Upper lobe of left lung (tissue), 6 donors: Measurements from ENCODE around the gene MAP4K4. TPM values are rescaled to one million over a fixed set of nuclear protein-coding genes. Genes with fewer than 3 reads are reported as not detected.

Experiments used
- ATAC-seq, 2 donors: fragments of 200-7000 bp; cut with Tn5 transposase; one replicate each; pipeline ENCODE4 v1.9.1; 2022; ENCODE audit warnings: mild to moderate bottlenecking in 2 of 2, moderate library complexity in 2 of 2; ENCODE audit not compliant: low FRiP score in 2 of 2
- DNase-seq, 2 donors: peaks; one replicate each; pipeline ENCODE4 v3.0.0-alpha.2; 2019 to 2020
- H3K27ac ChIP-seq, 4 donors: fragments of 200-600 bp; sonication (generic); one replicate each; pipeline ENCODE4 v1.5.1; 2016 to 2019
- H3K27me3 ChIP-seq, 4 donors: fragments of 200-600 bp; sonication (generic); one replicate each; pipeline ENCODE4 v1.5.1; 2017 to 2019
- H3K36me3 ChIP-seq, 4 donors: fragments of 200-600 bp; sonication (generic); one replicate each; pipeline ENCODE4 v1.5.1; 2016 to 2019
- H3K4me1 ChIP-seq, 4 donors: fragments of 200-600 bp; sonication (generic); one replicate each; pipeline ENCODE4 v1.5.1; 2018 to 2019
- H3K4me3 ChIP-seq, 4 donors: fragments of 200-600 bp; sonication (generic); one replicate each; pipeline ENCODE4 v1.5.1; 2017 to 2019; ENCODE audit warnings: mild to moderate bottlenecking in 2 of 4, moderate library complexity in 1 of 4
- H3K9me3 ChIP-seq, 4 donors: fragments of 200-600 bp; sonication (generic); one replicate each; pipeline ENCODE4 v1.5.1; 2018 to 2019
- CTCF ChIP-seq, 6 experiments: fragments of 450-650 bp in 4 of 6; fragments of 200-600 bp in 2 of 6; sonication (generic) in 2 of 6; IDR thresholded peaks; one replicate each; pipeline ENCODE4 v1.5.1; 2016 to 2019; ENCODE audit warnings: antibody characterized with exemption in 6 of 6
- EP300 ChIP-seq, 4 donors: sonication (generic); formaldehyde crosslinking; IDR thresholded peaks; one replicate each; pipeline ENCODE4 v1.5.1; 2017; ENCODE audit warnings: antibody characterized with exemption in 4 of 4, control low read depth in 2 of 4
- POLR2A ChIP-seq, 4 donors: fragments of 450-650 bp; IDR thresholded peaks; one replicate each; pipeline ENCODE4 v1.5.1; 2016 to 2017; ENCODE audit warnings: antibody characterized with exemption in 4 of 4, mild to moderate bottlenecking in 2 of 4
- POLR2AphosphoS5 ChIP-seq, 2 donors: sonication (generic); formaldehyde crosslinking; IDR thresholded peaks; one replicate each; pipeline ENCODE4 v1.5.1; 2017; ENCODE audit warnings: antibody characterized with exemption in 2 of 2
- WGBS, 2 donors: methylation state at CpG; one replicate each; pipeline ENCODE4 v1.1.5; 2017 to 2018; 5-methylcytosine and 5-hydroxymethylcytosine counted together
- total RNA-seq, 6 donors: library from RNA; depleted of rRNA in 4 of 6; stranded (reverse); fragments of >200 nt in 4 of 6; gene quantifications; one replicate each; pipeline versions ENCODE4 v1.1.0 to v1.2.1, GENCODE V29; 2016 to 2021
- donor health status: DM: no; HTN: no; CAD: no; lungs with moderate emphysema.
- donor health status: DM: no; HTN: yes; CAD: no; lungs with severe emphysema.

Gene MAP4K4
- total RNA-seq, 6 donors from 2014 or later = 49.8 to 88.0 (median 56.4) TPM

- H3K9me3 ChIP-seq = no peaks in the 10 kb centered on the region
- no peak overlapping the region for H3K4me3 ChIP-seq
- peaks cover 0 to 4% (median 0%) of the 10 kb centered on the region in 4 donors for H3K36me3 ChIP-seq
- H3K27me3 ChIP-seq = no peaks in the 10 kb centered on the region
- TF ChIP-seq POLR2AphosphoS5 (IDR thresholded peaks at IDR 0.05) (no peak), EP300 (IDR thresholded peaks at IDR 0.05) (no peak), CTCF (IDR thresholded peaks at IDR 0.05) (no peak), POLR2A (IDR thresholded peaks at IDR 0.05) (no peak)
- ATAC-seq (no peak), DNase-seq (no peak)
- no peak overlapping the region for H3K27ac ChIP-seq
- WGBS, 2 donors = 78 to 81% methylated on average over 1 of the region's 1 CpG
- peaks cover under 1 to 6% (median 4%) of the 10 kb centered on the region in 4 donors for H3K4me1 ChIP-seq
Measured at GRCh38 chr2:101788565-101788964, 91.1 kb downstream of the MAP4K4 start.

- ATAC-seq = no peak
- TF ChIP-seq EP300 (IDR thresholded peaks at IDR 0.05) (no peak), POLR2A (IDR thresholded peaks at IDR 0.05) (no peak), CTCF (IDR thresholded peaks at IDR 0.05) (no peak), POLR2AphosphoS5 (IDR thresholded peaks at IDR 0.05) (no peak)
- Histone ChIP-seq H3K27ac (no peak overlapping the region), H3K27me3 (no peaks in the 10 kb centered on the region), H3K4me3 (no peak overlapping the region), H3K36me3 (peaks cover 0 to 4% (median 0%) of the 10 kb centered on the region in 4 donors), H3K4me1 (peaks cover 4 to 11% (median 8%) of the 10 kb centered on the region in 4 donors), H3K9me3 (no peaks in the 10 kb centered on the region)
- 85 to 89% methylated on average over 4 of the region's 4 CpGs for WGBS, 2 donors
- no peak for DNase-seq
Measured at GRCh38 chr2:101788995-101789970, 91.8 kb downstream of the MAP4K4 start.

- H3K27ac ChIP-seq = peak overlapping the region in 1 of 4 donors; percentile 33
- 76 to 83% methylated on average over 5 of the region's 5 CpGs for WGBS, 2 donors
- peak in 1 of 2 donors; percentile 36 for ATAC-seq
- no peaks in the 10 kb centered on the region for H3K9me3 ChIP-seq
- H3K4me1 ChIP-seq = peaks cover 4 to 11% (median 8%) of the 10 kb centered on the region in 4 donors
- H3K36me3 ChIP-seq = peaks cover 0 to 4% (median 0%) of the 10 kb centered on the region in 4 donors
- DNase-seq = no peak
- no peak for TF ChIP-seq CTCF (IDR thresholded peaks at IDR 0.05)
- TF ChIP-seq POLR2AphosphoS5 (IDR thresholded peaks at IDR 0.05) = no peak
- TF ChIP-seq POLR2A (IDR thresholded peaks at IDR 0.05) = no peak
- no peak for TF ChIP-seq EP300 (IDR thresholded peaks at IDR 0.05)
- no peak overlapping the region for H3K4me3 ChIP-seq
- H3K27me3 ChIP-seq = no peaks in the 10 kb centered on the region
Measured at GRCh38 chr2:101790416-101790815, 92.9 kb downstream of the MAP4K4 start.

DNA sequence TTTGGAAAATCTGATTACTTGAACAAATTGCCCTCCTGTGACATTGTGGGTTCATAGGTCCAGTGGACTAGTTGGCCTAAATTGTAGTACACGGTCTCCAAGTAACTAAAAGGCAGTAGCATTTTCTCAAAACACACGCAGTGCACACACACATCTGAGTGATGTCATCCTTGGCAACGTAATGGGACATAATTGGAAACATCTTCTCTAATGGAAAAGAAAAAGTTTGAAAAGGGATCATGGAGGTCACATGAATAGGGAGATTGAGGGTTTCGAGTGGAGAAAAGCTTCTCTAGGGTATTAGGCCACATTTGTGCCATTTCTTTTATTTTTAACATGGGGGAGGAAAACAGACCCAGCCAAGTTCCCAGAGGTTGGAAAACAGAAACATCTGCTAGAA, 93.3 kb downstream of the MAP4K4 start:
- TF ChIP-seq POLR2A (IDR thresholded peaks at IDR 0.05) (no peak), EP300 (IDR thresholded peaks at IDR 0.05) (no peak), POLR2AphosphoS5 (IDR thresholded peaks at IDR 0.05) (no peak), CTCF (IDR thresholded peaks at IDR 0.05) (no peak)
- Histone ChIP-seq H3K27ac (peak overlapping the region in 1 of 4 donors; percentile 33), H3K27me3 (no peaks in the 10 kb centered on the region), H3K4me1 (peaks cover 4 to 11% (median 8%) of the 10 kb centered on the region in 4 donors), H3K4me3 (no peak overlapping the region), H3K36me3 (peaks cover 0 to 4% (median 0%) of the 10 kb centered on the region in 4 donors), H3K9me3 (no peaks in the 10 kb centered on the region)
- ATAC-seq (peak in 1 of 2 donors; percentile 91), DNase-seq (no peak)
- 78 to 80% methylated on average over 4 of the region's 4 CpGs for WGBS, 2 donors
